PC-9 (cell line): ENCODE data around the gene KIAA0040.

Source experiments
- EZH2 ChIP-seq: fragments of 200-600 bp; sonication (generic); IDR thresholded peaks from 2 replicates; pipeline ENCODE4 v1.8.0; 2017; ENCODE audit warnings: antibody characterized with exemption, low read depth
- TF ChIP-seq, protein P1 (sequence below): fragments of 200-600 bp; sonication (generic); conservative IDR thresholded peaks from 2 replicates; pipeline ENCODE4 v1.6.1; 2017; ENCODE audit warnings: mixed run types, antibody characterized with exemption, mild to moderate bottlenecking, moderate library complexity

DNA sequence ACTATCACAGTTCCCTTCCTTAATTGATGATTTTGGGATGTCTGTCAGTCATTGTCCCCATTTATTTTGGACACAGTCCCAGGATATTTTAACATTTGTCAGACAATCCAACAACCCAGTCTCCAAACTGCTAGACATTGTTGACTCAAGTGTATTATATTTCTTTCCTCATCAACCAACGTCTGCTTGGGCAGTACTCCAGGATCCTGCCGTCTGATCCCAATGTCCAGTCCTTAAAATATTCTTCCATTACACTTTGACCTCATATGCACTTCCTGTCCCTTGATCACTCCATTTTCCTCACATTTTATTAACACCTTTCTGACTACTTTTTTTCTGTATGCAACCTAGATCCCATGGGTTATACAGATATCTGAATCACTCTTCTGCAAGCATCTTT, 39.8 kb upstream of the KIAA0040 start:
- TF ChIP-seq, protein P1, sequence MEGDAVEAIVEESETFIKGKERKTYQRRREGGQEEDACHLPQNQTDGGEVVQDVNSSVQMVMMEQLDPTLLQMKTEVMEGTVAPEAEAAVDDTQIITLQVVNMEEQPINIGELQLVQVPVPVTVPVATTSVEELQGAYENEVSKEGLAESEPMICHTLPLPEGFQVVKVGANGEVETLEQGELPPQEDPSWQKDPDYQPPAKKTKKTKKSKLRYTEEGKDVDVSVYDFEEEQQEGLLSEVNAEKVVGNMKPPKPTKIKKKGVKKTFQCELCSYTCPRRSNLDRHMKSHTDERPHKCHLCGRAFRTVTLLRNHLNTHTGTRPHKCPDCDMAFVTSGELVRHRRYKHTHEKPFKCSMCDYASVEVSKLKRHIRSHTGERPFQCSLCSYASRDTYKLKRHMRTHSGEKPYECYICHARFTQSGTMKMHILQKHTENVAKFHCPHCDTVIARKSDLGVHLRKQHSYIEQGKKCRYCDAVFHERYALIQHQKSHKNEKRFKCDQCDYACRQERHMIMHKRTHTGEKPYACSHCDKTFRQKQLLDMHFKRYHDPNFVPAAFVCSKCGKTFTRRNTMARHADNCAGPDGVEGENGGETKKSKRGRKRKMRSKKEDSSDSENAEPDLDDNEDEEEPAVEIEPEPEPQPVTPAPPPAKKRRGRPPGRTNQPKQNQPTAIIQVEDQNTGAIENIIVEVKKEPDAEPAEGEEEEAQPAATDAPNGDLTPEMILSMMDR = no peak
- TF ChIP-seq EZH2 = no peak
